GM23338 (cell line): Measurements from ENCODE around the gene TENT5C. TPM values are rescaled to one million over a fixed set of nuclear protein-coding genes. Genes with fewer than 3 reads are reported as not detected.

Experiments
- ATAC-seq: fragments of 200-7000 bp; cut with Tn5 transposase; 3 replicates; pipeline ENCODE4 v1.9.1; 2020
- DNase-seq: peaks from one replicate; pipeline ENCODE4 v3.0.0-alpha.2; 2015; ENCODE audit warnings: low spot score
- H2AFZ ChIP-seq: fragments of 200-600 bp; sonication (generic); 2 replicates; pipeline ENCODE4 v1.8.0; 2016; ENCODE audit warnings: antibody characterized with exemption, mild to moderate bottlenecking, moderate library complexity
- H3F3A ChIP-seq: fragments of 200-600 bp; sonication (generic); replicated peaks from 2 replicates; pipeline ENCODE4 v1.8.0; 2017; ENCODE audit warnings: antibody characterized with exemption, mixed run types, low read depth
- H3K27ac ChIP-seq: fragments of 200-600 bp; sonication (generic); 2 replicates; pipeline ENCODE4 v1.6.1; 2016; ENCODE audit warnings: low read depth
- H3K27me3 ChIP-seq: fragments of 200-600 bp; sonication (generic); 2 replicates; pipeline ENCODE4 v1.8.0; 2016; ENCODE audit warnings: mild to moderate bottlenecking, mixed run types, moderate library complexity; ENCODE audit not compliant: insufficient read depth
- H3K36me3 ChIP-seq: fragments of 200-600 bp; sonication (generic); 2 replicates; pipeline ENCODE4 v1.8.0; 2016; ENCODE audit warnings: mild to moderate bottlenecking; ENCODE audit not compliant: insufficient read depth
- H3K4me1 ChIP-seq: fragments of 200-600 bp; sonication (generic); 2 replicates; pipeline ENCODE4 v1.8.0; 2016; ENCODE audit warnings: mild to moderate bottlenecking, moderate library complexity; ENCODE audit not compliant: insufficient read depth
- H3K4me2 ChIP-seq: fragments of 200-600 bp; sonication (generic); 2 replicates; pipeline ENCODE4 v1.7.1; 2017; ENCODE audit warnings: mixed run types
- H3K4me3 ChIP-seq: fragments of 200-600 bp; sonication (generic); 2 replicates; pipeline ENCODE4 v1.6.1; 2016; ENCODE audit warnings: mixed run types
- H3K79me2 ChIP-seq: fragments of 200-600 bp; sonication (generic); replicated peaks from 2 replicates; pipeline ENCODE4 v1.8.0; 2017; ENCODE audit warnings: mild to moderate bottlenecking; ENCODE audit not compliant: insufficient read depth
- H3K9me2 ChIP-seq: fragments of 200-600 bp; sonication (generic); 2 replicates; pipeline ENCODE4 v1.8.0; 2017; ENCODE audit not compliant: insufficient read depth
- H4K20me1 ChIP-seq: fragments of 200-600 bp; sonication (generic); replicated peaks from 2 replicates; pipeline ENCODE4 v1.8.0; 2017; ENCODE audit warnings: mild to moderate bottlenecking; ENCODE audit not compliant: insufficient read depth
- H3K27ac Mint-ChIP-seq: 2 replicates; pipeline ENCODE4 v1.8.0; 2020; ENCODE audit warnings: inconsistent platforms, mild to moderate bottlenecking, moderate library complexity, mixed read lengths
- H3K27me3 Mint-ChIP-seq: 3 replicates; pipeline ENCODE4 v1.8.0; 2022; ENCODE audit warnings: low read depth, mild to moderate bottlenecking, moderate library complexity, mixed read lengths, inconsistent platforms; ENCODE audit not compliant: insufficient read depth, poor library complexity
- H3K36me3 Mint-ChIP-seq: 3 replicates; pipeline ENCODE4 v1.8.0; 2021; ENCODE audit warnings: low read depth, mild to moderate bottlenecking, inconsistent platforms, moderate library complexity, mixed read lengths
- H3K4me1 Mint-ChIP-seq: 3 replicates; pipeline ENCODE4 v1.8.0; 2020; ENCODE audit warnings: mild to moderate bottlenecking, inconsistent platforms, mixed read lengths
- H3K4me3 Mint-ChIP-seq: 3 replicates; pipeline ENCODE4 v1.8.0; 2021; ENCODE audit warnings: moderate library complexity, mild to moderate bottlenecking, inconsistent platforms, mixed read lengths
- H3K9me3 Mint-ChIP-seq: 3 replicates; pipeline ENCODE4 v1.8.0; 2020; ENCODE audit warnings: moderate library complexity, mild to moderate bottlenecking, inconsistent platforms, mixed read lengths
- CREB1 ChIP-seq: fragments of 250-450 bp; sonication (Bioruptor Pico); IDR thresholded peaks from 2 replicates; pipeline ENCODE4 v1.5.0; 2020; ENCODE audit warnings: low read depth, mild to moderate bottlenecking, moderate library complexity
- ETS1 ChIP-seq: IDR thresholded peaks from 2 replicates; pipeline ENCODE4 v1.6.1; 2016; ENCODE audit warnings: antibody characterized with exemption
- EZH2 ChIP-seq: fragments of 200-600 bp; sonication (generic); IDR thresholded peaks from one replicate; pipeline ENCODE4 v1.8.0; 2017; ENCODE audit warnings: antibody characterized with exemption, mild to moderate bottlenecking, low read depth; ENCODE audit not compliant: unreplicated experiment
- EZH2phosphoT487 ChIP-seq: fragments of 200-600 bp; sonication (generic); IDR thresholded peaks from one replicate; pipeline ENCODE4 v1.8.1; 2018; ENCODE audit warnings: antibody characterized with exemption; ENCODE audit not compliant: unreplicated experiment
- JUNB ChIP-seq: IDR thresholded peaks from one replicate; pipeline ENCODE4 v1.6.1; 2016; ENCODE audit warnings: antibody characterized with exemption; ENCODE audit not compliant: unreplicated experiment
- NANOG ChIP-seq: IDR thresholded peaks from 2 replicates; pipeline ENCODE4 v1.6.1; 2016; ENCODE audit warnings: antibody characterized with exemption, borderline replicate concordance
- POLR2AphosphoS5 ChIP-seq: IDR thresholded peaks from 2 replicates; pipeline ENCODE4 v1.6.1; 2016; ENCODE audit warnings: antibody characterized with exemption, low read depth
- STAT1 ChIP-seq: IDR thresholded peaks from one replicate; pipeline ENCODE4 v1.6.1; 2016; ENCODE audit warnings: antibody characterized with exemption; ENCODE audit not compliant: unreplicated experiment
- ZNF114 ChIP-seq: fragments of 250-450 bp; sonication (Bioruptor Pico); IDR thresholded peaks from 2 replicates; pipeline ENCODE4 v1.5.0; 2020; ENCODE audit warnings: mild to moderate bottlenecking, moderate library complexity
- ZNF331 ChIP-seq: fragments of 250-450 bp; sonication (Bioruptor Pico); IDR thresholded peaks from 2 replicates; pipeline ENCODE4 v1.5.0; 2020; ENCODE audit warnings: low read depth, mild to moderate bottlenecking, moderate library complexity
- ZNF462 ChIP-seq: fragments of 250-450 bp; sonication (Bioruptor Pico); IDR thresholded peaks from 2 replicates; pipeline ENCODE4 v1.5.0; 2020; ENCODE audit warnings: mild to moderate bottlenecking, moderate library complexity
- polyA plus RNA-seq: library from polyadenylated mRNA; unstranded; fragments of >200 nt; fragmentation: Nextera tagmentation; extraction: Ambion mirVana; gene quantifications from 2 replicates; pipeline ENCODE4 v1.2.1, GENCODE V29; 2016
- total RNA-seq: library from RNA; depleted of rRNA; stranded (reverse); fragments of >200 nt; shearing (Covaris generic); gene quantifications from 2 replicates; pipeline ENCODE4 v1.2.3, GENCODE V29; 2014
- TF ChIP-seq, protein P1 (sequence below): IDR thresholded peaks from one replicate; pipeline ENCODE4 v1.6.1; 2018; ENCODE audit warnings: antibody characterized with exemption; ENCODE audit not compliant: unreplicated experiment
- TF ChIP-seq, protein P2 (sequence below), 2 experiments: fragments of 200-600 bp in 1 of 2; sonication (generic) in 1 of 2; conservative IDR thresholded peaks; 2 replicates each; pipeline versions ENCODE4 v1.5.1 to v1.6.1; 2016 to 2017; ENCODE audit warnings: antibody characterized with exemption in 2 of 2, low read depth in 2 of 2, mild to moderate bottlenecking in 2 of 2, moderate library complexity in 1 of 2

The TENT5C gene
- total and polyA plus RNA-seq, 2 experiments from 2014 or later: 0.23 to 0.80 TPM

DNA sequence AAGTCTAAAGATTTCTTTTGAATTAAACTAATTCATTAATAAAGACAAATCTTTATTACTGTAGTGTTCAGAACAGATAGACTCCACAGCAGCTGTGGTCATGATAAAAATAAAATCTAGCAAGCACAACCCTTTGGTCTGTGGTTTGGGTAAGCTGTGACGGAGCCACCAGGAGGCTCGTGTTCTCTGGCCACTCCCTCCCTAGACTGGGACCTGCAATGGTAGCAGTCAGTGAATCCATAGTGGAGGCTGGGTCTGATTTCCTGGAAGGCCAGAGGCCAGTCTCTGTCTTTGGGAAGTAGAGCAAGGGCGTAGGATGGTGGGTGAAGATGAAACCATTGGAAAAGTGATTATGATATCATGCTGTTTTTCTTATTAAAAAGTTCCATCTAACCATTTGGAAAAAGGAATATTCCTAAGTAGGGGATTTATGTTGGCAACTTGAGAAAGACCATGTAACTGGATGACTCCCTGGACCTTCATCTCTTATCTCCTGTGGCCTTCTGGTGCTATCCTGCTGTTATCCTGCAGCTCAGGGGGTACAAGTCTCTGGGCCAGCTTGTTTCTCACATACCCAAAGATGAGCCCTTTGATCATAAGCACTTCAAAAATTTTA, 39.0 kb downstream of the TENT5C start:
- H3K27ac Mint-ChIP-seq: no peak overlapping the region
- no peaks in the 10 kb centered on the region for H3K36me3 ChIP-seq
- H3K4me2 ChIP-seq: no peak overlapping the region
- peaks cover 3% of the 10 kb centered on the region; the same call in 1 of the 3 replicates for H3K4me1 Mint-ChIP-seq
- no peak overlapping the region for H3K4me3 Mint-ChIP-seq
- H3K4me1 ChIP-seq: no peaks in the 10 kb centered on the region
- no peaks in the 10 kb centered on the region for H3K27me3 ChIP-seq
- DNase-seq (no peak), ATAC-seq (no peak)
- H2AFZ ChIP-seq: no peak overlapping the region
- H3F3A ChIP-seq: no peaks in the 10 kb centered on the region
- TF ChIP-seq ZNF462 (CRISPR knock-in tag): no peak
- no peak for TF ChIP-seq EZH2
- TF ChIP-seq, protein P1, sequence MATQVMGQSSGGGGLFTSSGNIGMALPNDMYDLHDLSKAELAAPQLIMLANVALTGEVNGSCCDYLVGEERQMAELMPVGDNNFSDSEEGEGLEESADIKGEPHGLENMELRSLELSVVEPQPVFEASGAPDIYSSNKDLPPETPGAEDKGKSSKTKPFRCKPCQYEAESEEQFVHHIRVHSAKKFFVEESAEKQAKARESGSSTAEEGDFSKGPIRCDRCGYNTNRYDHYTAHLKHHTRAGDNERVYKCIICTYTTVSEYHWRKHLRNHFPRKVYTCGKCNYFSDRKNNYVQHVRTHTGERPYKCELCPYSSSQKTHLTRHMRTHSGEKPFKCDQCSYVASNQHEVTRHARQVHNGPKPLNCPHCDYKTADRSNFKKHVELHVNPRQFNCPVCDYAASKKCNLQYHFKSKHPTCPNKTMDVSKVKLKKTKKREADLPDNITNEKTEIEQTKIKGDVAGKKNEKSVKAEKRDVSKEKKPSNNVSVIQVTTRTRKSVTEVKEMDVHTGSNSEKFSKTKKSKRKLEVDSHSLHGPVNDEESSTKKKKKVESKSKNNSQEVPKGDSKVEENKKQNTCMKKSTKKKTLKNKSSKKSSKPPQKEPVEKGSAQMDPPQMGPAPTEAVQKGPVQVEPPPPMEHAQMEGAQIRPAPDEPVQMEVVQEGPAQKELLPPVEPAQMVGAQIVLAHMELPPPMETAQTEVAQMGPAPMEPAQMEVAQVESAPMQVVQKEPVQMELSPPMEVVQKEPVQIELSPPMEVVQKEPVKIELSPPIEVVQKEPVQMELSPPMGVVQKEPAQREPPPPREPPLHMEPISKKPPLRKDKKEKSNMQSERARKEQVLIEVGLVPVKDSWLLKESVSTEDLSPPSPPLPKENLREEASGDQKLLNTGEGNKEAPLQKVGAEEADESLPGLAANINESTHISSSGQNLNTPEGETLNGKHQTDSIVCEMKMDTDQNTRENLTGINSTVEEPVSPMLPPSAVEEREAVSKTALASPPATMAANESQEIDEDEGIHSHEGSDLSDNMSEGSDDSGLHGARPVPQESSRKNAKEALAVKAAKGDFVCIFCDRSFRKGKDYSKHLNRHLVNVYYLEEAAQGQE: no peak
- no peak for TF ChIP-seq CREB1 (CRISPR knock-in tag)
- TF ChIP-seq NANOG: no peak
- TF ChIP-seq ZNF331 (CRISPR knock-in tag): no peak
- no peak for TF ChIP-seq EZH2phosphoT487
- no peak for TF ChIP-seq POLR2AphosphoS5
- TF ChIP-seq, protein P2, sequence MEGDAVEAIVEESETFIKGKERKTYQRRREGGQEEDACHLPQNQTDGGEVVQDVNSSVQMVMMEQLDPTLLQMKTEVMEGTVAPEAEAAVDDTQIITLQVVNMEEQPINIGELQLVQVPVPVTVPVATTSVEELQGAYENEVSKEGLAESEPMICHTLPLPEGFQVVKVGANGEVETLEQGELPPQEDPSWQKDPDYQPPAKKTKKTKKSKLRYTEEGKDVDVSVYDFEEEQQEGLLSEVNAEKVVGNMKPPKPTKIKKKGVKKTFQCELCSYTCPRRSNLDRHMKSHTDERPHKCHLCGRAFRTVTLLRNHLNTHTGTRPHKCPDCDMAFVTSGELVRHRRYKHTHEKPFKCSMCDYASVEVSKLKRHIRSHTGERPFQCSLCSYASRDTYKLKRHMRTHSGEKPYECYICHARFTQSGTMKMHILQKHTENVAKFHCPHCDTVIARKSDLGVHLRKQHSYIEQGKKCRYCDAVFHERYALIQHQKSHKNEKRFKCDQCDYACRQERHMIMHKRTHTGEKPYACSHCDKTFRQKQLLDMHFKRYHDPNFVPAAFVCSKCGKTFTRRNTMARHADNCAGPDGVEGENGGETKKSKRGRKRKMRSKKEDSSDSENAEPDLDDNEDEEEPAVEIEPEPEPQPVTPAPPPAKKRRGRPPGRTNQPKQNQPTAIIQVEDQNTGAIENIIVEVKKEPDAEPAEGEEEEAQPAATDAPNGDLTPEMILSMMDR (conservative IDR thresholded peaks at IDR 0.05; ENCODE audit: low read depth in 2 of 2): no peak
- no peak for TF ChIP-seq JUNB
- TF ChIP-seq ETS1: no peak
- no peak for TF ChIP-seq ZNF114 (CRISPR knock-in tag)
- no peak for TF ChIP-seq STAT1
- H3K36me3 Mint-ChIP-seq: no peaks in the 10 kb centered on the region
- H3K27ac ChIP-seq: no peak overlapping the region
- no peaks in the 10 kb centered on the region for H3K79me2 ChIP-seq
- no peaks in the 10 kb centered on the region for H3K27me3 Mint-ChIP-seq
- H3K9me2 ChIP-seq: peaks cover 12% of the 10 kb centered on the region
- no peaks in the 10 kb centered on the region for H3K9me3 Mint-ChIP-seq
- H3K4me3 ChIP-seq: no peak overlapping the region
- H4K20me1 ChIP-seq: no peaks in the 10 kb centered on the region
